ENCODE measurements around the gene KCNJ12. TPM values are rescaled to one million over a fixed set of nuclear protein-coding genes. Genes with fewer than 3 reads are reported as not detected.
A peak's percentile ranks its signal among the peaks of the same experiment; 100 is the strongest.

The KCNJ12 gene
- total RNA-seq, 1 donor from 2014 or later, result 0.56 TPM

DNA sequence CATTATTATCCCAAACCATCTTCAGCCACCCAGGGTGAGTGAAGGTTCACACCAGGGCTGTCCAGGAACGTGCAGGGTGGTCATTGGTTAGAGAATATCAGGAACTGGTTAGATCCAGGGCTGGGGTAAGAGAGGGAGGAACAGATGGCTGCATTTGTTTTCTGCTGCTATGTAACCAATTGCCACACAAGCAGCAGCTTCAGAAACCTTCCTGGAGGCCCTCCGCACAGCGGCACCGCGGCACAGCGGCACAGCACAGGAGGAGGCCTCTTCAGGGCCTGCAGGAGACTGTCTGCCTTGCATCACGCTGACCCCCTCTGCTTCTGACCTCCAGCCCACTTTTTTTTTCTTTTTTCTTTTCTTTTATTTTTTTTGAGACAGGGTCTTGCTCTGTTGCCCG lies 86.1 kb downstream of the KCNJ12 start:
- Histone ChIP-seq H4K20me1 (ENCODE audit: low read depth) (no peaks in the 10 kb centered on the region), H3K27ac (no peak overlapping the region), H3K4me3 (no peak overlapping the region), H3K4me1 (peaks cover 17% of the 10 kb centered on the region), H2AFZ (replicated peaks) (no peak overlapping the region), H3K9ac (no peak overlapping the region), H3K4me2 (no peak overlapping the region), H3K9me3 (ENCODE audit: low read depth) (no peaks in the 10 kb centered on the region), H3K36me3 (no peaks in the 10 kb centered on the region), H3K27me3 (peaks cover 86% of the 10 kb centered on the region), H3F3A (ENCODE audit: low read depth) (peaks cover 4% of the 10 kb centered on the region), H3K79me2 (ENCODE audit: low read depth) (no peaks in the 10 kb centered on the region)
- Mint-ChIP-seq H3K9me3 (no peaks in the 10 kb centered on the region), H3K36me3 (no peaks in the 10 kb centered on the region), H3K4me3 (no peak overlapping the region), H3K27ac (no peak overlapping the region), H3K27me3 (ENCODE audit: insufficient read depth, low read depth) (peaks cover 15% of the 10 kb centered on the region), H3K4me1 (peaks cover 25% of the 10 kb centered on the region)
- DNase-seq (ENCODE audit: low spot score), result peak; percentile 19
- TF ChIP-seq EZH2phosphoT487 (IDR thresholded peaks at IDR 0.05) (no peak), CTCF (IDR thresholded peaks at IDR 0.05) (no peak), EZH2 (IDR thresholded peaks at IDR 0.05) (no peak)

DNA sequence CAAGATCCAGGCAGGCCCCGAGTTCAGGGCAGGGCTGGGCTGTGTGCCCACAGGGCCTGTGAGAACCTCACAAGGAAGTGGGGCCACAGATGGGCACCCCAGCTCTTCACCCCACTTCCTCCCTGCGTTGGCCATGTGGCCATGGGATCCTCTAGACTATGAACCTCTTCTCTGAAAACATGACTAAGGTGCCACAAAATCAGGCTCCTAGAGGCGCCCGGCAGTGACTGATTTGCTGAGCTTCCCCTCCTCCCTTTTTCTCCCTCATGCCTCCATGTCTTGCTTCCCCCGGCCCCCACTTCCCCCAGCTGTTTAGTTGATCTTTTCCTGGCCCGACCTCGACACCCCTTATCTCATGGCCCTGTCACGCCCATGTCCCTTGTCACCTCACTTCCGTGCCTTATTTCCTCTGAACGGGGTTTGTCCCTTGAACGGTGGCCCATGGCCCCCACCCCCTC lies 87.1 kb downstream of the KCNJ12 start:
- H3K9ac ChIP-seq, result no peak overlapping the region
- H3K4me2 ChIP-seq, result peak overlapping the region; percentile 97
- no peaks in the 10 kb centered on the region for H3K9me3 ChIP-seq (ENCODE audit: low read depth)
- H4K20me1 ChIP-seq (ENCODE audit: low read depth), result no peaks in the 10 kb centered on the region
- H3K27me3 ChIP-seq, result peaks cover 76% of the 10 kb centered on the region
- no peak for TF ChIP-seq CTCF (IDR thresholded peaks at IDR 0.05)
- no peak for TF ChIP-seq EZH2phosphoT487 (IDR thresholded peaks at IDR 0.05)
- no peak for TF ChIP-seq EZH2 (IDR thresholded peaks at IDR 0.05)
- H3K27ac ChIP-seq, result no peak overlapping the region
- H3K79me2 ChIP-seq (ENCODE audit: low read depth), result no peaks in the 10 kb centered on the region
- H3K4me3 ChIP-seq, result peak overlapping the region; percentile 46
- H3K9me3 Mint-ChIP-seq, result no peaks in the 10 kb centered on the region
- DNase-seq (ENCODE audit: low spot score), result no peak
- H3K27ac Mint-ChIP-seq, result no peak overlapping the region
- peak overlapping the region; percentile 73 for H3K4me3 Mint-ChIP-seq
- peaks cover 21% of the 10 kb centered on the region for H3K4me1 Mint-ChIP-seq
- H3K36me3 ChIP-seq, result no peaks in the 10 kb centered on the region
- H2AFZ ChIP-seq (replicated peaks), result peak overlapping the region; percentile 89
- no peaks in the 10 kb centered on the region for H3F3A ChIP-seq (ENCODE audit: low read depth)
- H3K27me3 Mint-ChIP-seq (ENCODE audit: insufficient read depth, low read depth), result peaks cover 17% of the 10 kb centered on the region
- no peaks in the 10 kb centered on the region for H3K36me3 Mint-ChIP-seq
- H3K4me1 ChIP-seq, result peaks cover 11% of the 10 kb centered on the region

DNA sequence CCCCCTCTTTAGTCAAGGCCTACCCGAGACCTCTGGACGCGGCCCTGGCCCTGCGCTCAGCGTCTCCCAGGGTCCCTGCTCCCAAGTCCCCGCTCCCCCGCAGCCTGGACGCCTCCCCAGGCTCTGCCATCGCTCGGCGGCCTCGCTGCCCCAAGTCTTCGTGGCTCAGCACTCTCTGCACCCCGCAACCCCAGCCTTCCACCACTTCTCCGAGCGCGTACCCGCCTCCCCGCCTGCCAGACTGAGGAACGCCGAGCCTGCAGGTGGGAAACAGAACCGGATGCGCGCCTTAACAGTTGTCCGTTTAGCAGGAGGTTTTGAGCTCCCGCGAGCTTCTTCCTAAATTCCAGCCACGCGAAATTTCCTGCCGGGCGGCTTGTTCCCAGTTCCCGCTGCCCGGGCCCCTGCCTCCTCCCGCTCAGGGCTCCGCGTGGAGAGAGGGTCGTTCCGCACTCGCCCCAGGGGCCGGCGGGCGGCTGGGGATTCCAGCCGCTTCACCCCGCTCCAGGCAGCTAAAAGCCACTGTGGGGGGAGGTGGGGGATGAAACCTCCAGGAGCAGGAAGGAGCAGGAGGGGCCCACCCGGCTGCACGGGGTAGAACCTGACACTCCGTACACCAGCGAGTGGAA lies 87.7 kb downstream of the KCNJ12 start:
- H3K27me3 ChIP-seq, result peaks cover 70% of the 10 kb centered on the region
- peaks cover 20% of the 10 kb centered on the region for H3K4me1 Mint-ChIP-seq
- H3K36me3 Mint-ChIP-seq, result no peaks in the 10 kb centered on the region
- no peaks in the 10 kb centered on the region for H3K9me3 Mint-ChIP-seq
- no peaks in the 10 kb centered on the region for H3K36me3 ChIP-seq
- DNase-seq (ENCODE audit: low spot score), result peak; percentile 59
- TF ChIP-seq CTCF (IDR thresholded peaks at IDR 0.05) (no peak), EZH2phosphoT487 (IDR thresholded peaks at IDR 0.05) (peak; percentile 61), EZH2 (IDR thresholded peaks at IDR 0.05) (peak; percentile 73)
- peak overlapping the region; percentile 46 for H3K4me3 ChIP-seq
- peaks cover 20% of the 10 kb centered on the region for H3K27me3 Mint-ChIP-seq (ENCODE audit: insufficient read depth, low read depth)
- peak overlapping the region; percentile 69 for H3K4me3 Mint-ChIP-seq
- H3K4me1 ChIP-seq, result peaks cover 11% of the 10 kb centered on the region
- H3K79me2 ChIP-seq (ENCODE audit: low read depth), result no peaks in the 10 kb centered on the region
- H3K27ac ChIP-seq, result no peak overlapping the region
- peak overlapping the region; percentile 89 for H2AFZ ChIP-seq (replicated peaks)
- H3F3A ChIP-seq (ENCODE audit: low read depth), result no peaks in the 10 kb centered on the region
- peak overlapping the region; percentile 97 for H3K4me2 ChIP-seq
- H3K27ac Mint-ChIP-seq, result no peak overlapping the region
- H4K20me1 ChIP-seq (ENCODE audit: low read depth), result no peaks in the 10 kb centered on the region
- no peaks in the 10 kb centered on the region for H3K9me3 ChIP-seq (ENCODE audit: low read depth)
- H3K9ac ChIP-seq, result no peak overlapping the region
